Epithelial cell of prostate (primary cell): ENCODE data around the gene FGF16.
"Not testable (repeated sequence)": the region's sequence is repeated elsewhere in the genome, so short reads cannot be mapped to it uniquely, and the experiment has no call there.

Experiments used
- DNase-seq: peaks from one replicate; pipeline ENCODE4 v3.0.0-alpha.2; 2011; ENCODE audit warnings: low read depth, low spot score
- H3K27ac ChIP-seq: fragments of 450-650 bp; 2 replicates; pipeline ENCODE4 v1.5.1; 2017; ENCODE audit warnings: mild to moderate bottlenecking

FGF16 gene

DNA sequence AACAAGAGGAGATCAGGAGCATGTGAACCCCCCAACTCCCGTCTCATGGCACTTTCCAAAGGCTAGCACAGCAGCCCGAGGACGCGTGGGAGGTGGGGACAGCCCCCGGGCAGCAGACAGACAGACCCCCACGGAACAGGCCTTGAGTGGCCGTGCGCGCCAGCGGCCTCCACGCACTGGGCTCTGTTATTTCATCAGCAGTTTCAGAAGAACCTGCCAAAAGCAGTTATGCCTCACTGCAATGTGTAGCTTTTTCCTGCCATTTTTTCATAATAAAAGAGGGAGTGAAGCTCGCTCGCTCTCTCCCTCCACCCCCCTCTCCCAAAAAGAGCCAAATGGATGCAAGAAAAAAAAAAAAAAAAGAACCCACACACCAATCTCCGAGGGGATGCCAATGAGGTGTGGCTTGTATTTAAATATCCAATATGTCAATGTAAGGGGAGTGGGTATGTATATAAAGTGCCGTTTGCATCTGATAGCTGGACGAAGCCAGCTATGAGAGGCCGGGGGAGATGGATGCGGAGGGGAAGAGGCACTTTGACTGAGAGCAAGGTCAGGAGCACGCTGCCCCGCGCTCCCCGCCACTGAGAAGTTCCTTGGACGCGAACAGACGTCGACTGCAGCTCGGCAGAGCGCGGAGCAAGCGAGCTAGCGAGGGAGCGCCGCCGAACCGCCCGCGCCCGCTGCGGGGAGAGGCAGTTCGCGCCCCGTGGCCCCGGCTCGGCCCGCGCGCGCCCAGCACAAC lies at the start of gene FGF16:
Gene FGF16 (plus strand): TSS at position 482 of the 745 bp plus-strand sequence. CDS start 286 bp downstream, outside the sequence.
- no peak within 1 kb of the TSS for H3K27ac ChIP-seq
- no peak for DNase-seq

DNA sequence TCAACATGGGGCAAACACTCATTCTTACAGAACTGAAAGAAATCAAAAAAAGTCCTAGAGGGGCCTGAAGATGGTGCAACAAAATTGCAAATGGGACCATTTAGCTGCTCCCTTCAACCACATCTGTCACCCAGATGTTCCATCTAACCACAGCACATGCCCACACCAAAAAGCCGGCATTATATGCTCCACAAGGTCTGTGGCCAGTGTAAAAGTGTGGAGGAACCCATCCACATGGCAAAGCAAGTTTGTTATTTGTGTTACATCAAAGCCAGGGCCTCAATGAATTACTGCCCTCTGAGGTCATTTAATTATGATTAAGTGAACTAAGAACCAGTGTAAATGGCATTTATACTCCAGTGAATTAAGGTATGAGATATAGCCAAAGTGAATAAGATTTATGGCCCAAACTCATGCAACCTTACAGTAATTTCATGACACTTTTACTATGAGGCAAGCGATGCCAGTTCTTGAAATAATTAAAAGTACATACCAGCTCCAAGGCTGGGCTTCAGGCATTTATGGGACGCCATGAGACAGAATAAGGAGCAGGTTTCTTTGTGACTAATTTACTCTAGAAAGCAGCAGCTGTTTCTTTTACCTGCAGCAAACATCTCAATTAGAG lies 48.7 kb upstream of the FGF16 start:
- no peak overlapping the region for H3K27ac ChIP-seq
- DNase-seq, result no peak

DNA sequence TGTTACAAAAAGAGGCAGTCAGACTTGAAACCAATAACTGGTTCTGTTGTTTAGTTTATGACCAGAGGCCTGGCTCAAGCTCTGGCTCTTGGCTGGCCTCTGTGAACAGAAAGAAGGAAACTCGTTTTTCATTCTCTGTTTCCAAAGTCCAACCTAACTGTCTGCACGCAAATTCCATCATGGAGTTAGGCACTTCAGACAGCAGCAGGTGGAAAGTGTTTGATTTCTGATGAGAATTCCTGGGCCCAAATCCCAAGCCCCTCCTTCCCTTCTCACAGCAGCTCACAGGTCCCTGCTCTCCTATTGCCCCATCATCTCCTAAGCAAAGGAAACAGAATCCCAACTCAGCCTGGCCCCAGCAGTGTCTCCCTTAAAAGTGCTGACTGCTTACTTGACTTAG lies 42.8 kb upstream of the FGF16 start:
- DNase-seq, result no peak
- H3K27ac ChIP-seq, result no peak overlapping the region

DNA sequence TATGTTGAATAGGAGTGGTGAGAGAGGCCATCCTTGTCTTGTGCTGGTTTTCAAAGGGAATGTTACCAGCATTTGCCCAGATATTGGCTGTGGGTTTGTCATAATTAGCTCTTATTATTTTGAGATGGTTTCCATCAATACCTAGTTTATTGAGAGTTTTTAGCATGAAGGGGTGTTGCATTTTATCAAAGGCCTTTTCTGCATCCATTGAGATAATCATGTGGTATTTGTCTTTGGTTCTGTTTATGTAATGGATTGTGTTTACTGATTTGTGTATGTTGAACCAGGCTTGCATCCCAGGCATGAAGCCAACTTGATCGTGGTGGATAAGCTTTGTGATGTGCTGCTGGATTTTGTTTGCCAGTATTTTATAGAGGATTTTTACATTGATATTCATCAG lies 39.4 kb upstream of the FGF16 start:
- not testable (repeated sequence) for H3K27ac ChIP-seq, DNase-seq

DNA sequence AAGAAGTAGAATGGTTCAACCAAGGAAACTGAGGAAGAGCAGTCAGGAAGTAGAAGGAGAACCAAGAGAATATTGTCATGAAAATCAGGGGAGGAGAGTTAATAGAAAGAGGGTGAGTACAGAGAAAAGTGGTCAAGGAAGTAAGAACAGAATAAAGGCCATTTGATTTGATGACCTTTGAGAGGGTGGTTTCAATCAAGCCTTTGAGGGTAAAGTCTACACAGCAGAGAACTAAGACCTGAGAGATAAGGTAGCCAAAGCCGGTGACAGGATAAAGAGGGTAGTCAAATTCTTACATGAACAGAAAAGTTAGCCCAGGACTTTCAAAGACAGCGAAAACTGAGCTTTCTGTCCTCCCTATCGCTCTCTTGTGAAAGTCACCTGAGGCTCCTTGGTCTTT lies 34.6 kb upstream of the FGF16 start:
- no peak overlapping the region for H3K27ac ChIP-seq
- DNase-seq, result no peak

DNA sequence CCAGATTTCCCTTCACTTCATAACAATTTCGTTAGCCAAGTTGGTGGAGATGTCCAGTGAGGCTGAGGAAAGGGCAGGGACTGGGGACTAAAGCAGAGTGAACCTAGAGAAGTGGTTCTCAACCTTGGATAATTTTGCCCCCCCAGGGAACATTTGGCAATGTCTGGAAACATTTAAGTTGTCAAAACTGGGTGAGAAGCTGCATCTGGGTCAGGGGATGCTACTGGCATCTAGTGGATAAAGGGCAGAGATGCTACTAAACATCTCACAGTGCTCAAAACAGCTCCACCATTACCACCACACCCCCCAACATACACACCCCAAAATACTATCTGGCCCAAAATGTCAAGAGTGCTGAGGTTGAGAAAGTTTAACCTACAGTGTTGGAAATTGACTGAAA lies 32.0 kb upstream of the FGF16 start:
- H3K27ac ChIP-seq, result no peak overlapping the region
- no peak for DNase-seq

DNA sequence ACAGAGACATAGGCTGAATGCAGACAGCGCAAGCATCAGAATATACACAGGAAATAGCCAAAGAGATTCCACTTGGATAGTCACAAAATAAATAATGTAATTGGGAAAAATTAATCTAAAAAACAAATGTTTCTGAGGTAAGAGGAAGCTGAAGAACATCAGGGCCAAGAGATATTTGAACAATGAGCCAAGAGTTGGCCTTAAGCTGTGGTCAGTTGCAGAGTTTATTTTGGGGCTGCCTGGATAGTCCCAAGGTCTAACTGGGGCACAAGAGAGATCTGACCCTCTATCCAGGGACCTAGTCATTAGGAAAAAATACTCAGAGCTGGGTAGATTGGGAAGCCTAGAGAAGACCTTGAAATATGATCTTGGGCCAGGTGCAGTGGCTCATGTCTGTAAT lies 31.3 kb upstream of the FGF16 start:
- H3K27ac ChIP-seq, result no peak overlapping the region
- DNase-seq, result no peak

DNA sequence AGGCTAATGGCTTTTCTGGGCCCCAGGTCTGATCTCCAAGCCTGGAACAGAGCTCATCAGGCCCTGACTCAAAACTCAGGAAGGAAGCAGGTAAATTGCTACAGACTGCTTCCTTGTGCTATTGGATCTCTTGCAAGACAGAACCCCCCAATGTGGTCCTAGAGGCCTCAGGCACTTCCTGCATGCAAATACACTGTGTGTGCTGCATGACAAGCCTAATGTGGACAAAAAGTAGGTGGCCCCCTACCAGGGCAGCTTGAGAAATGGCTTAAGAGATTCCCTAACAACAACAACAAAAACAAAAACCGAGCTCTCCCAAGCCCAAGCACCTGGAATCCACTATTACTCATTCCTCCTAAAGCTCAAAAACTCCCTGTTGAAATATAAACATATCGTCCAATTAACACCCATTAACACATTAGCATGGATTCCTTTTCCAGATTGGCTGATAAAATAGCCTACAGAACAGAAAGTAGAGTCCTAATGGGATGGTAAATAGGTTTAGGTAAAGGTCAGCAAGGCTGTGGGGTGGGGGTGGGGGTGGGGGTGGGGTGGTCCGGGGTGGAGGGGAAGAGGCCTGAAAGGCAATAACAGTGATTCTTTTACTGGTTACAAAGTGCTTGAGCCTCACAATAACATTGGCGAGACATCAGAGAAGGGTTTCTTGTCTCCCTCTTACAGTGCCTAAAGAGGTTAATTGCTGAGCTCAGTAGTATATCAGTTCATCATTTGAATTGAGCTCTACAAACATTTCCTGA lies 24.1 kb upstream of the FGF16 start:
- DNase-seq, result no peak
- H3K27ac ChIP-seq, result no peak overlapping the region

DNA sequence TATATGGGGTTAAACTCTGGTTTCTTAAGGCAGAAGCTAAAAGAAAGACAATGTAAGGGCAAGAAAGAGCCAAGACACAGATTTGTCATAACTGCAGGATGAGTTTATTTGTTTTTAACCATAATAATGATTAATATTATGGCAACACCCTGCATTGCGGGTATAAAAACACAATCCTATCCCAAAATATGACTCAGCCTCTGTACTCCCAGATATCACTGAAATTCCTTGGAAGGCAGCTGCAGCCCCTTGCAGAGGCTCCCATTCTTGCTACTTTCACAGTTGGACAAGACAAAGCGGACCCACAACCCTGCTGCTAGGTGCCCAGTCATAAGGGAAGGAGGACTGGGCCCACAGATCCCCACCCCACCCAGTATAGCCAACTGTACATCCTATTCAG lies 20.4 kb upstream of the FGF16 start:
- no peak overlapping the region for H3K27ac ChIP-seq
- DNase-seq, result no peak

DNA sequence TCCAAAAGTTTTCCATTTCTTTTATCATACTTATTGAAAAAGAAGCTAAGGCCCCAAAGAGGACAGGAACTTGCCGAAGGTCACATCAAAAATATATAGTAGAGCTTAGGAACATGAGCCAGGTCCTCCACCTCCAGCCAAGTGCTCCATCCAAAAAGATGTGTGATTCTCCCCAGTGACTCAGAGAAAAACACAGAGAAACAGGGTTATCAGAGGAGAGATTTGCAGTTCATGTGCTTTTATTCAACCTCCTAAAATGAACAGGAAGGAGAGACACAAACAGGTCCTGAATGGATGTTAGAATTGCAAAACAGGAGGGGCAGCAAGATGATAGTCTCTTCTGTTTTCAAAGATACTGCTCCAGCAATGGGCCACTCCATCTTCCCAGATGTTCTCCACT lies 19.6 kb upstream of the FGF16 start:
- H3K27ac ChIP-seq, result no peak overlapping the region
- DNase-seq, result no peak

DNA sequence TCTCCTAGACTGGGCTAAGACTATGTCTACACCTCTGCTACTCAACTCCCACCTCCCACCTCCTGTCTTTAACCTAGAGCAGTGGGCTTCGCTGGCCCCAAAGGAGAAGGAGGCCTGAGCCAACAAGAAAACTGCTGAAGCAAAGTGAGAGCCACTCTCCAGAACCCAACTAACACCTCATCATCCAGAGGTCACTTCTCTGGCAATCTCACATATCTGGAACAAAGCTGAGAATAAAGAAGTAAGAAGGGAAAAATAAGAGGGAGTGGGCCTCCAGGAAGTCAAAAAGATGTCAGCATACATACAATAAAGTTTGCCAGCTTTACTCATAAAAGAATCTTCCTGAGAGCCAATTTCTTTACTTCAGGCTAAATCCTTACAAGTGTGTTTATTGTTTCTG lies 18.6 kb upstream of the FGF16 start:
- DNase-seq, result no peak
- no peak overlapping the region for H3K27ac ChIP-seq

DNA sequence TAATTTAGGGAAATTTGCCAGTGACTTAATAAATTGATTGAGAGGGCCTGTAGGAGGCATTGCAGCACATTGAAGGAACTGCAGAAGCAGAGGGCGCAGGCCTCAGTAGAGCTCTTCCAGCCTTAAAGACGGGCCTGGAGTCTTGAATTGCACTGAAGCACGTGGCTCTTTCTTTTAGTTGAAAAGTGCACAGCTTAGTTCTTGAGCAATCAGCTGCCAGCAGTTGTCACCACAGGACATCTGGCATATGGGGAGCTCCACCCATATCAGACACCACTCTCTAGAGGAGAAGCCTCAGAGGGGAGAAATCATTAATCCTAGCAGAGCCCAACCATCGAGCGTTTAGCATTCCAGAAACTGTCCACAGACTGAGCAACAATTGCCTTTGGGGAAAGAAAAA lies 16.0 kb upstream of the FGF16 start:
- DNase-seq, result no peak

DNA sequence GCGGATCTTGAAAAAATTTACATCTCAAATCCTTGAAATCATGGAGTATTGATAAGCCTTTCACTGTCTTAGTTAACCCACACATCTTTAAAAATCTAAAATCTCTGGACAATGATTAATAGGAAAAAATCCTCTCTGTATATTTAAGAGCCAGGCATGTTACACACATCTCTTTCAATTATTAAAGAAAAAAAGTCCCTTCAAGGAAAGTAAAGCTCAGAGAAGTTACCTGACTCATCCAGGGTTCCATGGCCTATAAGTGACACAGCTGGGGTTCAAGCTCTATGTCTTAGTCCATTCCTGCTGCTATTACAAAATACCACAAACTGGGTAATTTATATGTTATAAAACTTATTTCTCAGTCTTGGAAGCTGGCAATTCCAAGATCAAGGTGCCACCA lies 14.2 kb upstream of the FGF16 start:
- no peak for DNase-seq
- no peak overlapping the region for H3K27ac ChIP-seq

More for the DNA sequence above, 16.0 kb upstream of the FGF16 start:
- H3K27ac ChIP-seq, result no peak overlapping the region

DNA sequence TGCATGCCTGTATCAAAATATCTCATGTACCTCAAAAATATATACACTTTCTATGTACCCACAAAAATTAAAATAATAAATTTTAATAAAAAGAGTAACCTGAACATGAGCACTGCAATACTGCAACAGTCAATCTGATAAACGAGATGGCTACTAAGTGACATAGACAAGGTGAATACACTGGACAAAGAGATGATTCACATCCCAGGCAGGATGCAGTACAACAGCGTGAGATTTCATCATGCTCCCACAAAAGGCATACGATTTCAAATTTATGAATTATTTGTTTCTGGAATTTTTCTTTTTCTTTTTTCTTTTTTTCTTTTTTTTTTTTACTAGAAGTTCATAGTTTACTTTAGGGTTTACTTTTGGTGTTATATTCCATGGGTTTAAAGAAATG lies 12.2 kb upstream of the FGF16 start:
- H3K27ac ChIP-seq, result no peak overlapping the region

DNA sequence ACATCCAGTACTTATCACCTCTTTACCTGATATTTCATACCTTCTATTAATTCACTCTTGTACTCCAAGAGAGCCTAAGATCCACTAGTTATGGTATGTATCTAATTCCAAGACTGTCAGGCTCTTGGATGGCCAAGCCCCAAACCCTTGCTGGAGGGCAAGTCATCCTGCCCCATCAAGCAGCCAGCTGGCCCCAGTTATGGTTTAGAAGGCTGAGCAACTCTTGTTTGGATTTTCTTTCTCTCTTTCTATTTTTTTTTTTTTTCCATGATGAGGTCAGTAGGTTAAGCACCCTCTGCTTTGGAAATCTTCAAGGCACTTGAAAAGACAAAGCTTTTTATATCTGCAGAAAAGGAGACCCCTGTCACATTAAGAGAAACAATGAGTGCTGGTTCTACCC lies 10.9 kb upstream of the FGF16 start:
- no peak for DNase-seq
- H3K27ac ChIP-seq, result no peak overlapping the region

More for the DNA sequence above, 12.2 kb upstream of the FGF16 start:
- no peak for DNase-seq

DNA sequence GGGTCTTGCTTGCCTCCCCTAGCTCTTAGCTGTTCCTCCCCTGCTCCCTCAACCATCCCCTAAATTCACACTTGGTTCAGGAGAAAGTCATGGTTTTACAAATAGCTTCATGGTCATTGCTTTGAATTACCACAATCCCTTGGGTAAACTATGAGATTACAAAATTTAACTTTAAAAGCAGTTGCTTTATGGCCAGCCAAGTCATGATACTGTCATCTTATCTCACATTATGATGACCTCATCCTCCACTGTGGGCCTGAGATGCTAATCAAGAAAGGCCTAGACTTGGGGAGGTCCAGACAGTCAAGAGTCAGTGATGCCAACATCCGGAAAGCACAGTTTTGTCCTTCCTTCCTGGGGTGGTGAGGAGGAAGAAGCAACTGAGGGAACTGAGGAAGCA lies 10.5 kb upstream of the FGF16 start:
- no peak overlapping the region for H3K27ac ChIP-seq
- DNase-seq, result no peak

DNA sequence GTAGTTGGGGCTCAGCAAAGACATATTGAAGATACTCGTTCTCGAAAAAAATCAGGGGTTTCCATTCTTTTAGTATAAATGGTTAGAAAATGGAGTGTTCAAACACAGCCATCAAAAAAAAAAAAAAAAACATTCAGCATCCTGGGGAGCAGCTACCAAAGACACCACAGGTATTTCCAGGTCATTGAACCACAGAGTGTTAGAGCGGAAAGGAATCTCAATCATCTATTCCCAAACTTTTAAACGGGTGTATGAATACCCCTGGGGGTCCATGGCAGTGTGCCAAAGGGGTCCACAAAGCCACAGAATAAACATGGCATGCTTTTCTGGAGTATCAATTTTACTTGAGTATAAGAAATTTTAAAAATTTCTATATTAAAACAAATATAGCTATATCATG lies 6.9 kb upstream of the FGF16 start:
- no peak for DNase-seq
- peak overlapping the region; percentile 67 for H3K27ac ChIP-seq

DNA sequence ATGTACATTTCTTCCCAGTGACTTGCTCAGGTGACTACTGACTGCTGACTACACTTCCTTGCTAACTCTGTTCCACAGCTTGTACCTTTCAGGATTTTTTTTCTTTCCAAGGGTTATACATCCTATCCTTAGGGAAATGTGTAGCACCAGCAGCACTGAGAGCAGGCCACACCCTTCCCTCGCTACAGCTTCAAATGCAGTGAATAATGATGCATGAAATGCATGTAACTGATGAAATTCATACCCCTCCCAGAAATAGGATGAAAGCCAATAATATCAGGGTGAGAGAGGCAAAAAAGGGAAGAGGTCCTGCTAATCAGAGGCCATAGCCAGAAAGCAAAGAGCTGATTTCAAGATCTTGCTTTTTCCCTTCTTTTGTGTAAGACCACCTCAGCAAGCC lies 6.2 kb upstream of the FGF16 start:
- peak overlapping the region; percentile 67 for H3K27ac ChIP-seq
- no peak for DNase-seq

DNA sequence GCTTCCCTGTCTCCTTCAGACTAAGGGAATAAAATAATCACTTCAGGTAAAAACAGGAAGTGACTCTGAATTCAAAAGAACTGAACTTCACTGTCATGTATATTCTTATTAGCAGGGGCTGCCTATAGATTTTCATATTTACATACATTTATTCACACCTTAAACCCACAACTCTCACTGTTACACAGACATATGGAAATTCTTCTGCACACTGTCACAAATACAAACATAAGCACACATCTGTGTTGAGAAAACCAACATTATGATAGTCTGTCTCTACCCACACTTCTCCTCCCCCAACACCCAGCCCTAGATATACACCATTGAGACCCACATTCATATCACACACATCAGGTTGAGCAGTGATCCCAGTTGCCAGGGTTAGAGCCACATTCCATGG lies 5.7 kb upstream of the FGF16 start:
- H3K27ac ChIP-seq, result peak overlapping the region; percentile 67
- DNase-seq, result no peak

DNA sequence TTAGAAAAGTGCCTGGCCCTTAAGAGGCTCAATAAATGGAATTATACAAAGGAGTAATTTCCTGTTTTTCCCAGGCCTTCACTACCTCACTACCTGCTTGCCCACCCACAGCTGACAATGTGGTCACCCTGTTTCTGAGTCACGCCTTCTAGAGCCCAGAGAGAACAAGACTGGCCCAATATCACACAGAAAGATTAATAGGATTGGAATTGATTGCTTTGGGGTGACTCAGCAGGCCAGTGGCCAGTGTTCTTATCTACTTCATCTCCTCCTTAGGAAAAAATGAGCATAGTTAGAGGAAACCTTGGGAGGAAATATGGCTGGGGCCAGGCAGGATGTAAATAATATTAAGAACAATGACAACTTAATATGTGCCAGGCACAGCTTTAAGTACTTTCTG lies 4.5 kb upstream of the FGF16 start:
- peak; percentile 50 for DNase-seq
- peak overlapping the region; percentile 67 for H3K27ac ChIP-seq

DNA sequence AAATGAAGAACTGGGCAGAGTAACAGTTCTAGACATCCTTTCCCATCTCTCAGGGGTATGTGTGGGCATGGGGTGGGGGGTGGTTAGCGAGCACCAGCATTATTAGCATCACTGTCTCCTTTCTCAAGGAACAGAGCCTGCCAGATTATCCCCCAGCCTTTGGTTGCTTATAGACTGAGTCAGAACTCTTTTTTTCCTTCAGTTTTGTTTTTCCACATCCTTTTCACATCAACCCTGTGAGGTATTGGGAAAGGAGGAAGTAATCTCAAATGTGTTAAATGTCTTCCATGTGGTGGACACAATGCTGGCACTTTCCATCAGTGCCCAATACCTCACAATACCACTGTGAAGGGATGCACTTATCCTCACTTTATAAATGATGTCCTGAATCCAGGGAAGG lies 3.1 kb upstream of the FGF16 start:
- no peak overlapping the region for H3K27ac ChIP-seq
- DNase-seq, result no peak
